Epithelial cell of esophagus (primary cell): ENCODE data around the gene ARMC2.

Source experiments
- DNase-seq: peaks from one replicate; pipeline ENCODE4 v3.0.0; 2010; ENCODE audit warnings: low read depth
- H3K4me3 ChIP-seq: 2 replicates; pipeline ENCODE4 v1.5.1; 2011; ENCODE audit warnings: mild to moderate bottlenecking, low read length, control low read depth
- CTCF ChIP-seq: IDR thresholded peaks from 2 replicates; pipeline ENCODE4 v1.5.1; 2011; ENCODE audit warnings: low read depth, mild to moderate bottlenecking, low read length, control low read depth, inconsistent platforms; ENCODE audit not compliant: insufficient read depth; ENCODE audit errors: missing control alignments

Gene ARMC2

GRCh38 chr6:108869876-108870275 is 21.7 kb downstream of the ARMC2 start:
- no peak overlapping the region for H3K4me3 ChIP-seq
- no peak for TF ChIP-seq CTCF
- no peak for DNase-seq

- no peak for DNase-seq
- no peak for TF ChIP-seq CTCF
- no peak overlapping the region for H3K4me3 ChIP-seq
Observed at GRCh38 chr6:108870357-108870756, 22.1 kb downstream of the ARMC2 start.

GRCh38 chr6:108872141-108872557 is 23.9 kb downstream of the ARMC2 start:
- no peak overlapping the region for H3K4me3 ChIP-seq
- no peak for DNase-seq
- no peak for TF ChIP-seq CTCF

- no peak overlapping the region for H3K4me3 ChIP-seq
- no peak for TF ChIP-seq CTCF
- no peak for DNase-seq
Observed at GRCh38 chr6:108872575-108872974, 24.4 kb downstream of the ARMC2 start.

GRCh38 chr6:108873251-108873650 is 25.0 kb downstream of the ARMC2 start:
- H3K4me3 ChIP-seq: no peak overlapping the region
- DNase-seq: no peak
- no peak for TF ChIP-seq CTCF

GRCh38 chr6:108873971-108874370 is 25.7 kb downstream of the ARMC2 start:
- no peak for DNase-seq
- no peak overlapping the region for H3K4me3 ChIP-seq
- no peak for TF ChIP-seq CTCF

GRCh38 chr6:108874470-108875160 is 26.4 kb downstream of the ARMC2 start:
- TF ChIP-seq CTCF: no peak
- no peak for DNase-seq
- no peak overlapping the region for H3K4me3 ChIP-seq
